Gastroesophageal sphincter (tissue), 3 donors: ENCODE results near the gene SMIM21.

ENCODE experiments used
- EP300 ChIP-seq: sonication (generic); formaldehyde crosslinking; IDR thresholded peaks from one replicate; pipeline ENCODE4 v1.6.1; 2017; ENCODE audit warnings: antibody characterized with exemption, mild to moderate bottlenecking
- POLR2A ChIP-seq, 2 donors: fragments of 450-650 bp; IDR thresholded peaks; one replicate each; pipeline ENCODE4 v1.6.1; 2017; ENCODE audit warnings: antibody characterized with exemption in 2 of 2, mild to moderate bottlenecking in 2 of 2, moderate library complexity in 1 of 2
- POLR2AphosphoS5 ChIP-seq: sonication (generic); formaldehyde crosslinking; IDR thresholded peaks from one replicate; pipeline ENCODE4 v1.6.1; 2017; ENCODE audit warnings: antibody characterized with exemption
- TF ChIP-seq, protein P1 (sequence below), 4 experiments: fragments of 200-600 bp in 2 of 4; fragments of 450-650 bp in 2 of 4; sonication (generic) in 1 of 4; IDR thresholded peaks; one replicate each; pipeline ENCODE4 v1.5.1; 2017 to 2019; ENCODE audit warnings: antibody characterized with exemption in 4 of 4, mild to moderate bottlenecking in 2 of 4, moderate library complexity in 2 of 4

DNA sequence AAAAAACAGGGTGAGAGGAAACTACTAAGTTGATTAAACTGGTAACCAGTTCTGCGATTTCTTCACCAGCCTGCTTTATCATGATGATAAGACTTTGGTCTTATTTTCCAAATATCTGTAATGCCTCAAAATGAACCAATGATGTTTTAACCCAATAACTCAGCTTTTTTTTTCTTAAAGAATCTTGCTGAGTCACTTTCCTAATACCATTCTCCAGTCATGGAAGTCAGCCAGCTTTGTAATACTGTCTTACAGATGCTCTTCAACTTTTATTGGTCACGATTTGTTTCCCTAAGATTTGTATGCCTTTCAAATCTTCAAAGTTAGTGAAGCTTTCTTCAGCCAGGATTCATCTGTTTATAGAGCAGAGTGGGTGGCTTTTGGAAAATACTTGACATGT is 47.7 kb upstream of the SMIM21 start:
- TF ChIP-seq, protein P1, sequence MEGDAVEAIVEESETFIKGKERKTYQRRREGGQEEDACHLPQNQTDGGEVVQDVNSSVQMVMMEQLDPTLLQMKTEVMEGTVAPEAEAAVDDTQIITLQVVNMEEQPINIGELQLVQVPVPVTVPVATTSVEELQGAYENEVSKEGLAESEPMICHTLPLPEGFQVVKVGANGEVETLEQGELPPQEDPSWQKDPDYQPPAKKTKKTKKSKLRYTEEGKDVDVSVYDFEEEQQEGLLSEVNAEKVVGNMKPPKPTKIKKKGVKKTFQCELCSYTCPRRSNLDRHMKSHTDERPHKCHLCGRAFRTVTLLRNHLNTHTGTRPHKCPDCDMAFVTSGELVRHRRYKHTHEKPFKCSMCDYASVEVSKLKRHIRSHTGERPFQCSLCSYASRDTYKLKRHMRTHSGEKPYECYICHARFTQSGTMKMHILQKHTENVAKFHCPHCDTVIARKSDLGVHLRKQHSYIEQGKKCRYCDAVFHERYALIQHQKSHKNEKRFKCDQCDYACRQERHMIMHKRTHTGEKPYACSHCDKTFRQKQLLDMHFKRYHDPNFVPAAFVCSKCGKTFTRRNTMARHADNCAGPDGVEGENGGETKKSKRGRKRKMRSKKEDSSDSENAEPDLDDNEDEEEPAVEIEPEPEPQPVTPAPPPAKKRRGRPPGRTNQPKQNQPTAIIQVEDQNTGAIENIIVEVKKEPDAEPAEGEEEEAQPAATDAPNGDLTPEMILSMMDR (IDR thresholded peaks at IDR 0.05), result no peak
- TF ChIP-seq POLR2AphosphoS5, result no peak
- TF ChIP-seq EP300, result no peak
- TF ChIP-seq POLR2A (IDR thresholded peaks at IDR 0.05), result no peak
